ENCODE data around the gene DDIT3. TPM values are rescaled to one million over a fixed set of nuclear protein-coding genes. Genes with fewer than 3 reads are reported as not detected.

Gene DDIT3
- total and polyA plus RNA-seq, 2 of the 8 experiments (the other 6 are each of a cell fraction or from before 2014, with no cell fraction given): 4.9 to 5.7 TPM

- no peak overlapping the region for H3K4me2 ChIP-seq (ENCODE audit: insufficient read depth in 1 of 2, low read depth in 2 of 2, low read length in 2 of 2)
- no peak overlapping the region for H2BK12ac ChIP-seq (ENCODE audit: low read depth, low read length)
- no peak overlapping the region for H3K23ac ChIP-seq (ENCODE audit: insufficient read length)
- H3K4me1 ChIP-seq (replicated peaks in 1 of 4; ENCODE audit: control insufficient read depth in 3 of 4, insufficient read depth in 4 of 4, low read length in 3 of 4): no peaks in the 10 kb centered on the region
- CTCF ChIA-PET (ENCODE audit: partially characterized antibody): interaction anchor here (1.1 to 2.5 kb wide), 5 partner anchors 8 to 21 kb away, joined by 3 to 9 read pairs (median 5); partner anchors contain the start of gene MARS1
- no peak overlapping the region for H2AFZ ChIP-seq (ENCODE audit: low read length)
- no peak overlapping the region for H2BK20ac ChIP-seq (ENCODE audit: low read length)
- H3K23me2 ChIP-seq (ENCODE audit: low read depth, low read length): no peaks in the 10 kb centered on the region
- H3K9me3 ChIP-seq (ENCODE audit: insufficient read depth in 2 of 2, low read depth in 1 of 2, low read length in 1 of 2): no peaks in the 10 kb centered on the region; a peak in 1 of 4 replicates
- WGBS, 2 experiments (ENCODE audit: extremely low coverage in 1 of 2, insufficient coverage in 1 of 2, insufficient read length in 1 of 2, insufficient replicate concordance in 2 of 2, low coverage in 1 of 2, low lambda C conversion rate in 2 of 2, missing lambda C conversion rate in 1 of 2): 91% methylated on average over 4 of the region's 4 CpGs; no CpG with 5 or more reads in 1 of the 2 experiments
- POLR2A ChIA-PET (ENCODE audit: partially characterized antibody): interaction anchor here (1.0 kb wide), 1 partner anchor 48 kb away, joined by 3 read pairs; no protein-coding TSS in a partner anchor
- FAIRE-seq (no peak), DNase-seq (ENCODE audit: low read depth in 1 of 2, low spot score in 2 of 2) (no peak)
- H3K4me3 ChIP-seq (ENCODE audit: extremely low read depth in 1 of 4, insufficient read depth in 2 of 4, low read depth in 3 of 4, low read length in 4 of 4): no peak overlapping the region
- no peak overlapping the region for H3K4ac ChIP-seq (replicated peaks; ENCODE audit: insufficient read length, low read depth, low read length)
- no peak overlapping the region for H4K5ac ChIP-seq (ENCODE audit: insufficient read length, low read depth, low read length)
- peaks cover 5% of the 10 kb centered on the region; the same call in 1 of the 2 replicates for H3K79me1 ChIP-seq (ENCODE audit: low read depth, low read length)
- no peak overlapping the region for H2AK5ac ChIP-seq (ENCODE audit: low read depth, low read length)
- H3K14ac ChIP-seq (ENCODE audit: insufficient read length): no peak overlapping the region
- H2BK15ac ChIP-seq (ENCODE audit: low read length): no peak overlapping the region
- no peak for TF ChIP-seq GABPA (IDR thresholded peaks at IDR 0.05; ENCODE audit: borderline replicate concordance, insufficient read depth, low read length)
- TF ChIP-seq RAD21 (IDR thresholded peaks at IDR 0.05 in 1 of 2, conservative IDR thresholded peaks at IDR 0.05 in 1 of 2; ENCODE audit: low read depth in 2 of 2, low read length in 2 of 2): no peak
- TF ChIP-seq SUZ12 (IDR thresholded peaks at IDR 0.05; ENCODE audit: low read length): no peak
- no peak for TF ChIP-seq POLR2A (IDR thresholded peaks at IDR 0.05; ENCODE audit: control extremely low read depth in 1 of 2, low read depth in 2 of 2, low read length in 2 of 2)
- TF ChIP-seq EZH2 (IDR thresholded peaks at IDR 0.05; ENCODE audit: low read depth, low read length, severe bottlenecking): no peak
- no peak for TF ChIP-seq JUN (IDR thresholded peaks at IDR 0.05; ENCODE audit: low read depth, low read length)
- no peak for TF ChIP-seq EP300 (IDR thresholded peaks at IDR 0.05; ENCODE audit: borderline replicate concordance in 1 of 2, low read depth in 2 of 2, low read length in 2 of 2)
- peaks cover 29 to 86% (median 60%) of the 10 kb centered on the region in 4 experiments for H3K36me3 ChIP-seq (ENCODE audit: control insufficient read depth in 2 of 4, insufficient read depth in 4 of 4, low read length in 3 of 4)
- no peak overlapping the region for H3K18ac ChIP-seq (ENCODE audit: extremely low read depth, low read length)
- peaks cover 0 to 2% of the 10 kb centered on the region in 2 experiments for H4K20me1 ChIP-seq (replicated peaks in 1 of 2; ENCODE audit: control insufficient read depth in 1 of 2, insufficient read depth in 2 of 2, low read length in 2 of 2)
- H4K8ac ChIP-seq (ENCODE audit: extremely low read depth, insufficient read depth, low read length): no peak overlapping the region
- peaks cover 0 to 3% of the 10 kb centered on the region in 2 experiments; a peak in 1 of 4 replicates for H3K79me2 ChIP-seq (ENCODE audit: control insufficient read depth in 1 of 2, insufficient read depth in 2 of 2, low read length in 2 of 2)
- no peak overlapping the region for H3K9ac ChIP-seq (replicated peaks in 1 of 4; ENCODE audit: extremely low read depth in 1 of 4, low read depth in 3 of 4, low read length in 3 of 4)
- no peak overlapping the region for H3K56ac ChIP-seq (replicated peaks; ENCODE audit: insufficient read length, low read depth, low read length)
- H4K91ac ChIP-seq (replicated peaks; ENCODE audit: insufficient read length, low read length): no peak overlapping the region
- H2BK120ac ChIP-seq (replicated peaks; ENCODE audit: low read depth, low read length): no peak overlapping the region
- no peaks in the 10 kb centered on the region for H3K27me3 ChIP-seq (replicated peaks in 1 of 4; ENCODE audit: control insufficient read depth in 3 of 4, extremely low read depth in 1 of 4, insufficient read depth in 3 of 4, low read length in 3 of 4)
- no peak overlapping the region; the same call in 1 of the 2 replicates for H2BK5ac ChIP-seq (ENCODE audit: low read depth, low read length)
- no peak overlapping the region for H3K27ac ChIP-seq (ENCODE audit: low read depth, low read length)
Measured at GRCh38 chr12:57498571-57498970, 21.7 kb downstream of the DDIT3 start.

Data from H1 (cell line).